AG10803 (cell line): Measurements from ENCODE around the gene ZNF574.

Source experiments
- DNase-seq: peaks from one replicate; pipeline ENCODE4 v3.0.0; 2010; ENCODE audit warnings: low read depth
- H3K4me3 ChIP-seq: 2 replicates; pipeline ENCODE4 v1.5.1; 2011; ENCODE audit warnings: mild to moderate bottlenecking, low read length, control low read depth
- TF ChIP-seq, protein P1 (sequence below): conservative IDR thresholded peaks from 2 replicates; pipeline ENCODE4 v1.5.1; 2011; ENCODE audit warnings: mild to moderate bottlenecking, low read length, control low read depth, inconsistent platforms

Gene ZNF574

DNA sequence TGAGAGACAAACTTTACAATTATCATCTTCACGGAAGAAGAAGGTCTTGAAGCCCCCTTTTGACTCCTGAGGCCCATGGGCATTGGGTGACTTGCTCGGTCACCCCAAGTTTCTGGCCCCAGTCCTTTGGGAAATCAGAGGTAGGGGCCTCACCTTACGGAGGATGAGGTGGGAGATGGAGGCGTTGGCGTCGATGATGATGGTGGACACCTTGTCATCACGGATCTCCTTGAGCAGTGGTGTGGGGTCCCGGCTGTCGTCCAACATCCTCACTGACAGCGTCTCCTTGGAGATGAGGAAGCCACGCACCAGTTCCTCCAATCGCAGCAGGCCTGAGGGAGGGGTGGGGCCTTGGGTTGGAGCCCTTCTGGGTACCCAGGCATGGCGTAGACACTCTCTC lies 16.8 kb upstream of the ZNF574 start:
- no peak for DNase-seq
- TF ChIP-seq, protein P1, sequence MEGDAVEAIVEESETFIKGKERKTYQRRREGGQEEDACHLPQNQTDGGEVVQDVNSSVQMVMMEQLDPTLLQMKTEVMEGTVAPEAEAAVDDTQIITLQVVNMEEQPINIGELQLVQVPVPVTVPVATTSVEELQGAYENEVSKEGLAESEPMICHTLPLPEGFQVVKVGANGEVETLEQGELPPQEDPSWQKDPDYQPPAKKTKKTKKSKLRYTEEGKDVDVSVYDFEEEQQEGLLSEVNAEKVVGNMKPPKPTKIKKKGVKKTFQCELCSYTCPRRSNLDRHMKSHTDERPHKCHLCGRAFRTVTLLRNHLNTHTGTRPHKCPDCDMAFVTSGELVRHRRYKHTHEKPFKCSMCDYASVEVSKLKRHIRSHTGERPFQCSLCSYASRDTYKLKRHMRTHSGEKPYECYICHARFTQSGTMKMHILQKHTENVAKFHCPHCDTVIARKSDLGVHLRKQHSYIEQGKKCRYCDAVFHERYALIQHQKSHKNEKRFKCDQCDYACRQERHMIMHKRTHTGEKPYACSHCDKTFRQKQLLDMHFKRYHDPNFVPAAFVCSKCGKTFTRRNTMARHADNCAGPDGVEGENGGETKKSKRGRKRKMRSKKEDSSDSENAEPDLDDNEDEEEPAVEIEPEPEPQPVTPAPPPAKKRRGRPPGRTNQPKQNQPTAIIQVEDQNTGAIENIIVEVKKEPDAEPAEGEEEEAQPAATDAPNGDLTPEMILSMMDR = no peak
- H3K4me3 ChIP-seq = no peak overlapping the region

DNA sequence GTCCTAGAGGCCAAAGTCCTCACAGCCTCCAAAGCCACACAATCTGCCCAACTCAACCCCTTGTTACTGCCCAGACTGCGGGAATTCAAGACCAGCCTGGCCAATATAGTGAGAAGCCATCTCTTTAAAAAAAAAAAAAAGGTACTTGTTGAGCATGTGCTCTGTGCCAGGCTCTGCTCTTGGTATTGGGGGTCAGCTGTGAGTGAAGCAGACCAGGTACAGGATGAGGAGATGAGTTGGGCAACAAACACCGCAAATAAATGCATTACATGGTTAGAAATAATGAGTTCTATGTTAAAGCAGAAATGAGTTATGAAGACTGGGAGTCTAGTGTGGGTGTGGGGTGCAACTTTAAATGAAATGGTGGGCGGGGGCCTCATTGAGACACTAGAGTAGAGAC lies 15.8 kb upstream of the ZNF574 start:
- TF ChIP-seq, protein P1 = no peak
- no peak for DNase-seq
- H3K4me3 ChIP-seq = no peak overlapping the region

DNA sequence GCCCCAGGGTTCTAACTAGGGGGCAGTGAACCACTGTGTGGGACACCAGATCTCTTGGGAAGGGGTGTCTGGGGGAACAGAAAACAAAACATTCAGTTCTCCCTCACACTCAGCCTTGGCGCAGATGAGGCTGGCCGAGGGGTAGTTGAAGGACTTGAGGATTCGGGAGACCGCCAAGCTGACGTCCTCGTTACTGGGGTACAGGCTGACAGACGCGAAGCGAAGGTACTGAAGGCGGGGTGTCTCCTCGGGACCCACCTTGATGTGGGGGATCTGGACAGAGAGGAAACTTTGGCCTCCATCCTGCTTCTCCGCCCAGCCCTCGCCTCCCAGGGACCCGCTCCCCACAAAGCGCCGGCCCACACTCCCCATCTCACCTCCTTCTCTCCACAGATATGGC lies 13.6 kb upstream of the ZNF574 start:
- TF ChIP-seq, protein P1 = no peak
- no peak overlapping the region for H3K4me3 ChIP-seq
- no peak for DNase-seq

DNA sequence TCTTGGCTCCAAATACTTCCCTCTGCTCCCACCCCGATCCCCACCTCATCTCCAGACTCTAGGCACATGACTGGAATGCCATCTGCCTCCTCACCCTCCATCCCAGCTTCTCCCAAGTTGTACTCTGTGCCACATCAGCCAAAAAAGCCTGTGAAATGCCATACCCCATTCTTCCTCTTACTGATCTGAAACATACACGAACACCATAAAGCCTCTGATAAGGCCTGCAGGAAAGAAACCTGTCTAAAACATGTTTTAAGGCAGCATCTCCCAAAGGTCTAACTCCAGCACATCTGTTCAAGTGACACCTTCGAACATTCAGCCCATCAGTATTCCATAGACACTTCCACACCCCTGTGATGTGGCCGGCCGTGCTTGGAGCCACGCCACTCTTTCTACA lies 11.5 kb upstream of the ZNF574 start:
- no peak for DNase-seq
- TF ChIP-seq, protein P1 = no peak
- H3K4me3 ChIP-seq = no peak overlapping the region

DNA sequence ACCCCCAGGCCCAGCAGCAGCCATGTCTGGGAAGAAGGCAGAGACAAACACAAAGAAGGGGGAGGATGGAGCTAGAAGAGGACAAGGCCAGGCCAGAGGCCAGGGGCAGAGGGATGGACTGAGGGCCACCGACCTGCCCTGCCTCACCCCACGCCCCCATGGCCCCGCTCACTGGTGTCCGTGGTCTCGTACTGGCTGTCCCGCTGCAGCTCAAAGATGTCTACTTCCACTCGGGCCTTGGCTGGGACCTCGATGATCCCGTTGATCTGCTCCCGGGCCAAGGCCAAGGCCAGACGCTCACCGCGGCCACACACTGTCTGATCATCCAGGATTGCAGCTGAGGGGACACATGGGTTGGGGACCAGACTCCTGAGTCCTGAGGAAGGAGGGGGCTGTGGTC lies 10.9 kb upstream of the ZNF574 start:
- H3K4me3 ChIP-seq = no peak overlapping the region
- TF ChIP-seq, protein P1 = no peak
- no peak for DNase-seq

DNA sequence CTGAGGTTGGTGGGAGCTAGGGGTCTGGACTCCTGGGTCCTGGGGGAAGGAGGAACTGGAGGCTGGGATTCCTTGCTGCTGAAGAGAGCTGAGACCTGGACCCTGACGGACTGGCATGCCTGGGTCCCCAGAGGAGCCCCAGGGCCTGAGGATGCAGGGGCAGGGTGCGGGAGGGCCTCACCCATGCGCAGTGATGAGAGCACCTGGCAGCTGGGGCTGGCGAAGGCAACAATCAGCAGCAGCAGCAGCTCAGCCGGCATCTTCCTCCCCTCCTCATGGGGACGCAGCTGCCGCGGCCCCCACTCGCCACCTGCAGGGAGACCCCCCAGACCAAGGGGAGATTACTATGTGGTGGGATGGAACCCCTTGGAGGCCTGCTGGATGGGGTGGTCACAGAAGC lies 10.5 kb upstream of the ZNF574 start:
- no peak for DNase-seq
- no peak overlapping the region for H3K4me3 ChIP-seq
- TF ChIP-seq, protein P1 = no peak

DNA sequence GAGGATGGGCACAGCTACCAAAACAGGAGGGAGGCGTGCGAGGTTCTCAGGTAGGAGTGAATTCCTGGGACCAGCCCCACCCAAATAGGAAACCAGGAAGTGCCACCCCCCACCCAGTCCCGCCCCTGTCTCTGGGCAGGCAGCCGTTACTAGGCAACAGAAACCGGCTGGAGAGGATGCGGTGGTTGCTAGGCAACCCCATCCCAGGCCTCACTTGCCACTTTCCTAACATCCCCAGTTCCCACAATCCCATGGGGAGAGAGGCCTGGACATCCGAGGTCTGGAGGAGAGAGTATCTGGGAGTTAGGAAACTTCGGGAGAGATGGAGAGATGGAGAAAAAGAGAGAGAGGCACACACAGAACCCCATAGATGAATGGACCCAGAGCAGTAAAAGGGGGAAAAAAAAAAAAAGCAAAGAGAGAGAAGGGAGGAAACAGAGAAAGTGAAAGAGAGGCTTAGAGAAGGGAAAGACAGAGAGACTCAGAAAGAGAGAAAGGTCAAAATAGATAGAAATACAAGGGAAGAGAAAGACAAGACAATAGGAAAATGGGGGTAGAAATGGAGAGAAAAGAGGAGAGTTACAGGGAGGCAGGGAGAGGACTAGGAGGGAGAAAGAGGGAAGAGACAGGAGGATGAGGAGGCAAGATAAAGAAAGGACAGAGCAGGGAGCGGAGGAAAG lies 9.8 kb upstream of the ZNF574 start:
- no peak overlapping the region for H3K4me3 ChIP-seq
- DNase-seq = no peak
- TF ChIP-seq, protein P1 = no peak
